HepG2 (cell line): Measurements from ENCODE around the gene FGF21. TPM values are rescaled to one million over a fixed set of nuclear protein-coding genes. Genes with fewer than 3 reads are reported as not detected.

Experiments
- JARID2 ChIP-seq: sonication (generic); formaldehyde crosslinking; IDR thresholded peaks from 2 replicates; pipeline ENCODE4 v1.8.1; 2023; ENCODE audit warnings: missing genetic modification reagents, inconsistent platforms; ENCODE audit not compliant: insufficient replicate concordance
- KLF16 ChIP-seq, 2 experiments: sonication (generic) in 1 of 2; formaldehyde crosslinking in 1 of 2; IDR thresholded peaks; 2 replicates each; pipeline versions ENCODE4 v1.6.1 to v1.8.0; 2016 to 2023; ENCODE audit warnings: missing genetic modification reagents in 2 of 2, missing compliant biosample characterization in 1 of 2
- KMT2A ChIP-seq: sonication (generic); formaldehyde crosslinking; IDR thresholded peaks from 2 replicates; pipeline ENCODE4 v1.4.0; 2020; ENCODE audit warnings: missing genetic modification reagents
- MED1 ChIP-seq: sonication (generic); formaldehyde crosslinking; IDR thresholded peaks from 2 replicates; pipeline ENCODE4 v1.4.0; 2020; ENCODE audit warnings: missing genetic modification reagents
- NR2C2 ChIP-seq: sonication (generic); formaldehyde crosslinking; IDR thresholded peaks from 2 replicates; pipeline ENCODE4 v1.4.0; 2020; ENCODE audit warnings: missing genetic modification reagents, mild to moderate bottlenecking, moderate library complexity, borderline replicate concordance
- SOX6 ChIP-seq, 2 experiments: fragments of 450-650 bp in 1 of 2; sonication (generic) in 1 of 2; formaldehyde crosslinking in 1 of 2; IDR thresholded peaks; 2 replicates each; pipeline versions ENCODE4 v1.4.0 to v1.6.1; 2017 to 2020; ENCODE audit warnings: antibody characterized with exemption in 1 of 2, mild to moderate bottlenecking in 1 of 2, missing genetic modification reagents in 1 of 2
- THAP11 ChIP-seq: IDR thresholded peaks from 2 replicates; pipeline ENCODE4 v1.6.1; 2016; ENCODE audit warnings: missing biosample characterization, missing genetic modification reagents
- XBP1 ChIP-seq: sonication (generic); formaldehyde crosslinking; IDR thresholded peaks from 2 replicates; pipeline ENCODE4 v1.5.0; 2020; ENCODE audit warnings: missing genetic modification reagents
- ZFP62 ChIP-seq: sonication (generic); formaldehyde crosslinking; IDR thresholded peaks from 2 replicates; pipeline ENCODE4 v1.4.0; 2020; ENCODE audit warnings: missing genetic modification reagents
- ZNF253 ChIP-seq: sonication (generic); formaldehyde crosslinking; IDR thresholded peaks from 2 replicates; pipeline ENCODE4 v1.8.0; 2022; ENCODE audit warnings: mild to moderate bottlenecking, missing genetic modification reagents, borderline replicate concordance
- ZNF564 ChIP-seq: sonication (generic); formaldehyde crosslinking; IDR thresholded peaks from 2 replicates; pipeline ENCODE4 v1.8.1; 2023; ENCODE audit warnings: mild to moderate bottlenecking, missing genetic modification reagents
- ZNF577 ChIP-seq: sonication (generic); formaldehyde crosslinking; IDR thresholded peaks from 2 replicates; pipeline ENCODE4 v1.4.0; 2020; ENCODE audit warnings: mild to moderate bottlenecking, low read depth, missing genetic modification reagents, borderline replicate concordance
- ZNF652 ChIP-seq: IDR thresholded peaks from 2 replicates; pipeline ENCODE4 v1.6.1; 2016; ENCODE audit warnings: low read depth, borderline replicate concordance
- polyA plus RNA-seq, 8 experiments: library from polyadenylated mRNA; depleted of rRNA in 3 of 8; stranded (reverse) in 7 of 8; unstranded in 1 of 8; fragments of >200 nt; fragmentation: Illumina TruSeq in 4 of 8; extraction: Trizol in 4 of 8; gene quantifications; 2 replicates each; pipeline versions ENCODE4 v1.2.1 to v1.2.3, GENCODE V29; 2011 to 2016; ENCODE audit warnings: low read depth in 4 of 8, missing spikeins in 1 of 8, mixed read lengths in 1 of 8; ENCODE audit not compliant: insufficient read depth in 1 of 8
- total RNA-seq, 5 experiments: library from RNA; depleted of rRNA; stranded (reverse); fragments of >200 nt; fragmentation: Illumina TruSeq; extraction: Trizol; gene quantifications; 2 replicates each; pipeline ENCODE4 v1.2.3, GENCODE V29; 2016; ENCODE audit warnings: low read depth in 1 of 5
- TF ChIP-seq, protein P1 (sequence below): sonication (generic); formaldehyde crosslinking; IDR thresholded peaks from one replicate; pipeline ENCODE4 v1.5.1; 2020; ENCODE audit warnings: mild to moderate bottlenecking, missing genetic modification reagents; ENCODE audit errors: not compliant biosample characterization
- TF ChIP-seq, protein P2 (sequence below): sonication (generic); formaldehyde crosslinking; IDR thresholded peaks from 2 replicates; pipeline ENCODE4 v1.5.0; 2020; ENCODE audit warnings: missing genetic modification reagents
- TF ChIP-seq, protein P3 (sequence below): sonication (generic); formaldehyde crosslinking; IDR thresholded peaks from 2 replicates; pipeline ENCODE4 v1.8.0; 2022; ENCODE audit warnings: missing genetic modification reagents, mild to moderate bottlenecking, inconsistent platforms, borderline replicate concordance
- TF ChIP-seq, protein P4 (sequence below): sonication (generic); formaldehyde crosslinking; IDR thresholded peaks from 2 replicates; pipeline ENCODE4 v1.9.0; 2022; ENCODE audit warnings: low read depth, missing genetic modification reagents

FGF21 gene
- total and polyA plus RNA-seq, 2 of the 13 experiments (the other 11 are each of a cell fraction or from before 2014, with no cell fraction given) = 0.17 TPM; not detected in 1

DNA sequence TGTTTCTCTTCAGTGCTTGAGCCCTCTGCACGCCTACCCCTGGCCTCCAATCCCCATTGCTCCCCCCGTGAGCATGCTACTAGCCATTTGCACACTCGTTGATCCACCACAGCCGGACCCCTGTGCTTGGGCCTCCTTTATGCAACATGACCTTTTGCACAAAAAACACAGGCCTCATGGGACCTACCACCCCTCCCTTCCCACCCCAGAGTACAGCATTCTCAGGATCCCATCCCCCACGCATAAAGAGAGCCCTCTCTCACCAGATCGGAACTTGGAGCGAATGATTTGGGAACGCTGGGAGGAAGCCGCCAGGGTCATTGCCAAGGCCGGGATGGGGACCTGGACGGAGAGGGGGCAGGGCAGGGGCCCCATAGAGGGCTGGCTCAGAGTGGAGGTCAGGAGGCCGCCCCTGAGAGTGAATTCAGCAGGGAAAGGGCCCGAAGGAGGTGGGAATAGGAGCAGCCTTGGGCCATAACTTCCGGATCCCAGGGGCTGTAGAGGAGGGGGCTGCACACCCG lies 36.6 kb upstream of the FGF21 start (continued):
- TF ChIP-seq SOX6 (IDR thresholded peaks at IDR 0.05) = no peak
- TF ChIP-seq SOX6 (CRISPR knock-in tag; IDR thresholded peaks at IDR 0.05) = peak; percentile 70
- no peak for TF ChIP-seq ZFP62
- TF ChIP-seq, protein P1, sequence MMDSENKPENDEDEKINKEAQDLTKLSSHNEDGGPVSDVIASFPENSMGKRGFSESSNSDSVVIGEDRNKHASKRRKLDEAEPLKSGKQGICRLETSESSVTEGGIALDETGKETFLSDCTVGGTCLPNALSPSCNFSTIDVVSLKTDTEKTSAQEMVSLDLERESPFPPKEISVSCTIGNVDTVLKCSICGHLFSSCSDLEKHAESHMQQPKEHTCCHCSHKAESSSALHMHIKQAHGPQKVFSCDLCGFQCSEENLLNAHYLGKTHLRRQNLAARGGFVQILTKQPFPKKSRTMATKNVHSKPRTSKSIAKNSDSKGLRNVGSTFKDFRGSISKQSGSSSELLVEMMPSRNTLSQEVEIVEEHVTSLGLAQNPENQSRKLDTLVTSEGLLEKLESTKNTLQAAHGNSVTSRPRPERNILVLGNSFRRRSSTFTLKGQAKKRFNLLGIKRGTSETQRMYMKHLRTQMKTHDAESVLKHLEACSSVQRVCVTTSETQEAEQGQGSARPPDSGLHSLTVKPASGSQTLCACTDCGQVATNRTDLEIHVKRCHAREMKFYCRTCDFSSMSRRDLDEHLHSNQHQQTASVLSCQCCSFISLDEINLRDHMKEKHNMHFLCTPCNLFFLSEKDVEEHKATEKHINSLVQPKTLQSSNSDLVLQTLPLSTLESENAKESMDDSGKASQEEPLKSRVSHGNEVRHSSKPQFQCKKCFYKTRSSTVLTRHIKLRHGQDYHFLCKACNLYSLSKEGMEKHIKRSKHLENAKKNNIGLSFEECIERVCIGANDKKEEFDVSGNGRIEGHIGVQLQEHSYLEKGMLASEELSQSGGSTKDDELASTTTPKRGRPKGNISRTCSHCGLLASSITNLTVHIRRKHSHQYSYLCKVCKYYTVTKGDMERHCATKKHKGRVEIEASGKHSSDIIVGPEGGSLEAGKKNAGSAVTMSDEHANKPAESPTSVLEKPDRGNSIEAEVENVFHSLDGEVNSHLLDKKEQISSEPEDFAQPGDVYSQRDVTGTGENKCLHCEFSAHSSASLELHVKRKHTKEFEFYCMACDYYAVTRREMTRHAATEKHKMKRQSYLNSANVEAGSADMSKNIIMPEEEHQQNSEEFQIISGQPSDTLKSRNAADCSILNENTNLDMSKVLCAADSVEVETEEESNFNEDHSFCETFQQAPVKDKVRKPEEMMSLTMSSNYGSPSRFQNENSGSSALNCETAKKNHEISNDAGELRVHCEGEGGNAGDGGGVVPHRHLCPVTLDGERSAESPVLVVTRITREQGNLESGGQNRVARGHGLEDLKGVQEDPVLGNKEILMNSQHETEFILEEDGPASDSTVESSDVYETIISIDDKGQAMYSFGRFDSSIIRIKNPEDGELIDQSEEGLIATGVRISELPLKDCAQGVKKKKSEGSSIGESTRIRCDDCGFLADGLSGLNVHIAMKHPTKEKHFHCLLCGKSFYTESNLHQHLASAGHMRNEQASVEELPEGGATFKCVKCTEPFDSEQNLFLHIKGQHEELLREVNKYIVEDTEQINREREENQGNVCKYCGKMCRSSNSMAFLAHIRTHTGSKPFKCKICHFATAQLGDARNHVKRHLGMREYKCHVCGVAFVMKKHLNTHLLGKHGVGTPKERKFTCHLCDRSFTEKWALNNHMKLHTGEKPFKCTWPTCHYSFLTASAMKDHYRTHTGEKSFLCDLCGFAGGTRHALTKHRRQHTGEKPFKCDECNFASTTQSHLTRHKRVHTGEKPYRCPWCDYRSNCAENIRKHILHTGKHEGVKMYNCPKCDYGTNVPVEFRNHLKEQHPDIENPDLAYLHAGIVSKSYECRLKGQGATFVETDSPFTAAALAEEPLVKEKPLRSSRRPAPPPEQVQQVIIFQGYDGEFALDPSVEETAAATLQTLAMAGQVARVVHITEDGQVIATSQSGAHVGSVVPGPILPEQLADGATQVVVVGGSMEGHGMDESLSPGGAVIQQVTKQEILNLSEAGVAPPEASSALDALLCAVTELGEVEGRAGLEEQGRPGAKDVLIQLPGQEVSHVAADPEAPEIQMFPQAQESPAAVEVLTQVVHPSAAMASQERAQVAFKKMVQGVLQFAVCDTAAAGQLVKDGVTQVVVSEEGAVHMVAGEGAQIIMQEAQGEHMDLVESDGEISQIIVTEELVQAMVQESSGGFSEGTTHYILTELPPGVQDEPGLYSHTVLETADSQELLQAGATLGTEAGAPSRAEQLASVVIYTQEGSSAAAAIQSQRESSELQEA (CRISPR knock-in tag) = no peak
- no peak for TF ChIP-seq ZNF577 (CRISPR knock-in tag)
- TF ChIP-seq, protein P2, sequence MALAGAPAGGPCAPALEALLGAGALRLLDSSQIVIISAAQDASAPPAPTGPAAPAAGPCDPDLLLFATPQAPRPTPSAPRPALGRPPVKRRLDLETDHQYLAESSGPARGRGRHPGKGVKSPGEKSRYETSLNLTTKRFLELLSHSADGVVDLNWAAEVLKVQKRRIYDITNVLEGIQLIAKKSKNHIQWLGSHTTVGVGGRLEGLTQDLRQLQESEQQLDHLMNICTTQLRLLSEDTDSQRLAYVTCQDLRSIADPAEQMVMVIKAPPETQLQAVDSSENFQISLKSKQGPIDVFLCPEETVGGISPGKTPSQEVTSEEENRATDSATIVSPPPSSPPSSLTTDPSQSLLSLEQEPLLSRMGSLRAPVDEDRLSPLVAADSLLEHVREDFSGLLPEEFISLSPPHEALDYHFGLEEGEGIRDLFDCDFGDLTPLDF = no peak
- TF ChIP-seq JARID2 = no peak
- TF ChIP-seq MED1 (CRISPR knock-in tag) = peak; percentile 75; the same call in 1 of the 2 replicates
- TF ChIP-seq KLF16 (CRISPR knock-in tag; IDR thresholded peaks at IDR 0.05) = 0 out of 4 replicates have a peak, but pooled peaks of 1 of the 2 experiments have one; percentile 41
- TF ChIP-seq, protein P3, sequence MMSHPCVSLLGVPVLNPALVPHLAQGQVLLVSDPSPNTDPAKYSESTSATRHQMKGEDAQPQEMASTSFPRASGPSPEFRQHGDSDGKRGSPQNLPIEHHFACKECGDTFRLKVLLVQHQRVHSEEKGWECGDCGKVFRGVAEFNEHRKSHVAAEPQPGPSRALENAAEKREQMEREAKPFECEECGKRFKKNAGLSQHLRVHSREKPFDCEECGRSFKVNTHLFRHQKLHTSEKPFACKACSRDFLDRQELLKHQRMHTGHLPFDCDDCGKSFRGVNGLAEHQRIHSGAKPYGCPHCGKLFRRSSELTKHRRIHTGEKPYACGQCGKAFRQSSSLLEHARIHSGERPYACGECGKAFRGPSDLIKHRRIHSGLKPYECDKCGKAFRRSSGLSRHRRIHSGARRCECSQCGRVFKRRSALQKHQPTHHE = no peak
- TF ChIP-seq KMT2A (CRISPR knock-in tag) = no peak
- no peak for TF ChIP-seq ZNF564 (CRISPR knock-in tag)
- TF ChIP-seq THAP11 = peak; percentile 85; the same call in 1 of the 2 replicates
- TF ChIP-seq NR2C2 = peak; percentile 71; the same call in 1 of the 2 replicates
- TF ChIP-seq ZNF652 (CRISPR knock-in tag) = no peak
- no peak for TF ChIP-seq ZNF253 (CRISPR knock-in tag)
- TF ChIP-seq XBP1 (CRISPR knock-in tag) = no peak
- TF ChIP-seq, protein P4, sequence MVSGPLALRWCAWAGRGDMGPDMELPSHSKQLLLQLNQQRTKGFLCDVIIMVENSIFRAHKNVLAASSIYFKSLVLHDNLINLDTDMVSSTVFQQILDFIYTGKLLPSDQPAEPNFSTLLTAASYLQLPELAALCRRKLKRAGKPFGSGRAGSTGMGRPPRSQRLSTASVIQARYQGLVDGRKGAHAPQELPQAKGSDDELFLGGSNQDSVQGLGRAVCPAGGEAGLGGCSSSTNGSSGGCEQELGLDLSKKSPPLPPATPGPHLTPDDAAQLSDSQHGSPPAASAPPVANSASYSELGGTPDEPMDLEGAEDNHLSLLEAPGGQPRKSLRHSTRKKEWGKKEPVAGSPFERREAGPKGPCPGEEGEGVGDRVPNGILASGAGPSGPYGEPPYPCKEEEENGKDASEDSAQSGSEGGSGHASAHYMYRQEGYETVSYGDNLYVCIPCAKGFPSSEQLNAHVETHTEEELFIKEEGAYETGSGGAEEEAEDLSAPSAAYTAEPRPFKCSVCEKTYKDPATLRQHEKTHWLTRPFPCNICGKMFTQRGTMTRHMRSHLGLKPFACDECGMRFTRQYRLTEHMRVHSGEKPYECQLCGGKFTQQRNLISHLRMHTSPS (CRISPR knock-in tag) = no peak
